Endodermal cell (in vitro differentiated cells): ENCODE data around the gene CASK. TPM values are rescaled to one million over a fixed set of nuclear protein-coding genes. Genes with fewer than 3 reads are reported as not detected.

ENCODE experiments used
- DNase-seq: peaks from one replicate; pipeline ENCODE4 v3.0.0-alpha.2; 2017
- H3K27ac ChIP-seq: 2 replicates; pipeline ENCODE4 v1.5.1; 2013; ENCODE audit warnings: mild to moderate bottlenecking, low read depth, low read length, moderate library complexity
- H3K27me3 ChIP-seq: 2 replicates; pipeline ENCODE4 v1.6.1; 2013; ENCODE audit warnings: mild to moderate bottlenecking, low read length, moderate library complexity; ENCODE audit not compliant: insufficient read depth, control insufficient read depth, poor library complexity, severe bottlenecking
- H3K36me3 ChIP-seq: 2 replicates; pipeline ENCODE4 v1.7.0; 2013; ENCODE audit warnings: mild to moderate bottlenecking, low read length, moderate library complexity; ENCODE audit not compliant: control insufficient read depth, insufficient read depth
- H3K4me1 ChIP-seq: one replicate; pipeline ENCODE4 v1.7.0; 2013; ENCODE audit warnings: low read length; ENCODE audit not compliant: control insufficient read depth, insufficient read depth
- H3K4me3 ChIP-seq: 2 replicates; pipeline ENCODE4 v1.5.1; 2013; ENCODE audit warnings: mild to moderate bottlenecking, low read length, moderate library complexity
- H3K9ac ChIP-seq: 2 replicates; pipeline ENCODE4 v1.6.1; 2013; ENCODE audit warnings: mild to moderate bottlenecking, low read length, moderate library complexity; ENCODE audit not compliant: poor library complexity, severe bottlenecking; ENCODE audit errors: extremely low read depth
- H3K9me3 ChIP-seq: 2 replicates; pipeline ENCODE4 v1.6.1; 2013; ENCODE audit warnings: mild to moderate bottlenecking, low read length, moderate library complexity; ENCODE audit not compliant: control insufficient read depth
- H3K27ac Mint-ChIP-seq: 2 replicates; pipeline ENCODE4 v1.8.0; 2020; ENCODE audit warnings: mixed read lengths
- H3K27me3 Mint-ChIP-seq: 2 replicates; pipeline ENCODE4 v1.8.0; 2021; ENCODE audit warnings: mild to moderate bottlenecking, mixed read lengths; ENCODE audit not compliant: insufficient read depth
- H3K36me3 Mint-ChIP-seq: 2 replicates; pipeline ENCODE4 v1.8.0; 2020; ENCODE audit warnings: low read depth, mixed read lengths
- H3K4me1 Mint-ChIP-seq: 2 replicates; pipeline ENCODE4 v1.8.0; 2020; ENCODE audit warnings: mixed read lengths
- H3K4me3 Mint-ChIP-seq: 2 replicates; pipeline ENCODE4 v1.8.0; 2020; ENCODE audit warnings: mild to moderate bottlenecking, moderate library complexity, mixed read lengths
- H3K9me3 Mint-ChIP-seq: 2 replicates; pipeline ENCODE4 v1.8.0; 2020; ENCODE audit warnings: mild to moderate bottlenecking, mixed read lengths
- WGBS, 2 experiments: methylation state at CpG; one replicate each; pipeline versions ENCODE4 v1.1.5 to v1.1.7; 2013; ENCODE audit warnings: missing lambda C conversion rate in 2 of 2, mixed read lengths in 1 of 2; ENCODE audit not compliant: insufficient coverage in 1 of 2, insufficient read length in 1 of 2; 5-methylcytosine and 5-hydroxymethylcytosine counted together
- total RNA-seq, 2 donors: library from RNA; stranded (reverse); fragmentation: NEBNext Ultra II Directional in 1 of 2; extraction: Animal tissue kit (Norgen Biotek cat#: 25700) in 1 of 2; gene quantifications; 2 replicates in 1 of 2; 3 replicates in 1 of 2; pipeline ENCODE4 v1.2.1, GENCODE V29; 2021
- TF ChIP-seq, protein P1 (sequence below): fragments of 200-600 bp; sonication (generic); conservative IDR thresholded peaks from 2 replicates; pipeline ENCODE4 v1.5.0; 2021; ENCODE audit warnings: antibody characterized with exemption, mild to moderate bottlenecking

The CASK gene
- total RNA-seq, 2 donors from 2014 or later, result 79.1 to 87.1 TPM

DNA sequence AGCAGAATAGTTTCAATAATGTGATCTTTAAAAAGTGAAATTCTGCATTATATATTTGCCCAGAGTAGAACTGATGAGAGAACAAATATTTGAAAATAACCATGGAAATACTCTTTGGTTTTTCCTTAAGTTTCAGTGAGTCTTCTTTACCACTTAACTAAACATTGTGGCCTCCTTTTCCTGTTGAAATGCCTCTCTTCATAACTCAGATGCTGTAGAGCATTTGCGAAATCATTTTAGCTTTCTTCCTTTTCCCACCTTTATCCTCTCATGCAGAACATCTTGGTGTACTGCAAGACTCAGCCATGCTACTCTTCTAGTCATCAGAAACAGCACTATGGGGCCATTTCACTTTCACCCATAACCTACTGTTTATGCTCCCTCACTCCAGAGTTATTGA lies 48.2 kb downstream of the CASK start:
- Mint-ChIP-seq H3K4me3 (no peak overlapping the region), H3K4me1 (peaks cover 16% of the 10 kb centered on the region), H3K36me3 (no peaks in the 10 kb centered on the region), H3K27ac (no peak overlapping the region), H3K9me3 (peaks cover 18% of the 10 kb centered on the region), H3K27me3 (no peaks in the 10 kb centered on the region)
- TF ChIP-seq, protein P1, sequence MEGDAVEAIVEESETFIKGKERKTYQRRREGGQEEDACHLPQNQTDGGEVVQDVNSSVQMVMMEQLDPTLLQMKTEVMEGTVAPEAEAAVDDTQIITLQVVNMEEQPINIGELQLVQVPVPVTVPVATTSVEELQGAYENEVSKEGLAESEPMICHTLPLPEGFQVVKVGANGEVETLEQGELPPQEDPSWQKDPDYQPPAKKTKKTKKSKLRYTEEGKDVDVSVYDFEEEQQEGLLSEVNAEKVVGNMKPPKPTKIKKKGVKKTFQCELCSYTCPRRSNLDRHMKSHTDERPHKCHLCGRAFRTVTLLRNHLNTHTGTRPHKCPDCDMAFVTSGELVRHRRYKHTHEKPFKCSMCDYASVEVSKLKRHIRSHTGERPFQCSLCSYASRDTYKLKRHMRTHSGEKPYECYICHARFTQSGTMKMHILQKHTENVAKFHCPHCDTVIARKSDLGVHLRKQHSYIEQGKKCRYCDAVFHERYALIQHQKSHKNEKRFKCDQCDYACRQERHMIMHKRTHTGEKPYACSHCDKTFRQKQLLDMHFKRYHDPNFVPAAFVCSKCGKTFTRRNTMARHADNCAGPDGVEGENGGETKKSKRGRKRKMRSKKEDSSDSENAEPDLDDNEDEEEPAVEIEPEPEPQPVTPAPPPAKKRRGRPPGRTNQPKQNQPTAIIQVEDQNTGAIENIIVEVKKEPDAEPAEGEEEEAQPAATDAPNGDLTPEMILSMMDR, result no peak
- WGBS, 2 experiments, result 94% methylated on average over 1 of the region's 1 CpG; no CpG with 5 or more reads in 1 of the 2 experiments
- Histone ChIP-seq H3K9me3 (no peaks in the 10 kb centered on the region), H3K27me3 (no peaks in the 10 kb centered on the region), H3K4me1 (no peaks in the 10 kb centered on the region), H3K27ac (no peak overlapping the region), H3K36me3 (no peaks in the 10 kb centered on the region), H3K9ac (no peak overlapping the region), H3K4me3 (no peak overlapping the region)
- no peak for DNase-seq

GRCh38 chrX:41870719-41871151 lies 52.6 kb downstream of the CASK start:
- no peak for DNase-seq
- Mint-ChIP-seq H3K27me3 (no peaks in the 10 kb centered on the region), H3K27ac (no peak overlapping the region), H3K4me1 (peaks cover 16% of the 10 kb centered on the region), H3K9me3 (peaks cover 18% of the 10 kb centered on the region), H3K36me3 (no peaks in the 10 kb centered on the region), H3K4me3 (no peak overlapping the region)
- no peaks in the 10 kb centered on the region for H3K4me1 ChIP-seq
- 83% methylated on average over 1 of the region's 2 CpGs; no CpG with 5 or more reads in 1 of the 2 experiments for WGBS, 2 experiments
- no peak overlapping the region for H3K27ac ChIP-seq
- H3K9ac ChIP-seq, result no peak overlapping the region
- TF ChIP-seq, protein P1, result no peak
- no peaks in the 10 kb centered on the region for H3K27me3 ChIP-seq
- no peaks in the 10 kb centered on the region for H3K36me3 ChIP-seq
- no peak overlapping the region for H3K4me3 ChIP-seq
- no peaks in the 10 kb centered on the region for H3K9me3 ChIP-seq

GRCh38 chrX:41868392-41868977 lies 54.9 kb downstream of the CASK start:
- Histone ChIP-seq H3K4me1 (no peaks in the 10 kb centered on the region), H3K9me3 (no peaks in the 10 kb centered on the region), H3K27me3 (no peaks in the 10 kb centered on the region), H3K4me3 (no peak overlapping the region), H3K9ac (no peak overlapping the region), H3K27ac (no peak overlapping the region), H3K36me3 (no peaks in the 10 kb centered on the region)
- Mint-ChIP-seq H3K36me3 (no peaks in the 10 kb centered on the region), H3K27me3 (no peaks in the 10 kb centered on the region), H3K27ac (no peak overlapping the region), H3K4me1 (peaks cover 18% of the 10 kb centered on the region), H3K9me3 (peaks cover 13% of the 10 kb centered on the region), H3K4me3 (no peak overlapping the region)
- 100% methylated on average over 1 to 3 of the region's 3 CpGs for WGBS, 2 experiments
- TF ChIP-seq, protein P1, result no peak
- DNase-seq, result no peak
